ENCODE data around the gene TIMM50. TPM values are rescaled to one million over a fixed set of nuclear protein-coding genes. Genes with fewer than 3 reads are reported as not detected.

Gene TIMM50
- total and polyA plus RNA-seq, 2 of the 13 experiments (the other 11 are each of a cell fraction or from before 2014, with no cell fraction given), result 91.1 to 92.5 TPM

DNA sequence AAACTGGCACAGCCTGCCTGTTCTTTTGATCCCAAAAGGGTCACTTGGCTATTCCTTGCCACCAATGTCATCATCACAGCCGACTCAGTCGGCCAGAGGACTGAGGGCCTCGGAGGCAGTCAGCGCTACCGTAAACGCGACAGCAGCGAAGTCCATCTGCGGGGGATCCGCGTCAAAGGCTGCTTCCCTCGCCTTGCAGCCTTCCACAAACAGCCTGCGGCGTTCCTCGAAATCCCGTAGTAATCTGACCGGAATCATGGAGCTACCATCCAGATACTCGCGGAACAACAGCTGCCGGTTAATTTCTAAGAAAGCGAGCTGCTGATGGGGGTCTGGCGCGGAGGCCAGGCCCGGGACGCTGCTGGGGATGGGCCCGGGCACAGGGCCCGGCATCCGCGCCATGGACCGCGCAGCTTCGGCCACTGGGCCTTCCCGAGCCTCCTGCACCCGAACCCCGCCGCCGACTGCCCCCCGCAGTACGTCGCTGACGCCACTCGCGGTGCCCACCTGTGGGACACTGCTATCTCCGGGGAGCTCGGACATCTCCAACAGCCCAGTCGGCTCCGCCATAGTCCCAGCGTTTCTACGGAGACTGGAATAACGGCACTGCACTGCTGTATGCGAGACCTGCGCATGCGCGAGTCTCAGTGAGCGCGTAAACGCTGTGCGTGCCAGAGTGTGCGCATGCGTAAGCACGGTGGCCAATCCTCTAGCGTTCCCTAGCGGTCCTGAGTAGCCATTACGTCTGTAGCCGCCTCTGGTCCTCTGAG is 51.8 kb downstream of the TIMM50 start, which contains the start of gene EID2B (continued):
- TF ChIP-seq ATAD3A (CRISPR knock-in tag; IDR thresholded peaks at IDR 0.05) (no peak), ZNF605 (CRISPR knock-in tag; IDR thresholded peaks at IDR 0.05) (0 out of 2 replicates have a peak, but pooled peaks have one; percentile 19), SIN3A (IDR thresholded peaks at IDR 0.05; ENCODE audit: borderline replicate concordance, low read depth, low read length) (peak; percentile 62; the same call in 1 of the 2 replicates), KAT7 (CRISPR knock-in tag; IDR thresholded peaks at IDR 0.05; ENCODE audit: borderline replicate concordance) (peak; percentile 75; the same call in 1 of the 2 replicates), ZNF44 (CRISPR knock-in tag; IDR thresholded peaks at IDR 0.05) (0 out of 2 replicates have a peak, but pooled peaks have one; percentile 77), ZNF709 (CRISPR knock-in tag; IDR thresholded peaks at IDR 0.05) (no peak), KDM4B (CRISPR knock-in tag; IDR thresholded peaks at IDR 0.05) (no peak), MAFG (CRISPR knock-in tag; IDR thresholded peaks at IDR 0.05) (no peak), NPAS2 (CRISPR knock-in tag; IDR thresholded peaks at IDR 0.05; ENCODE audit: borderline replicate concordance) (no peak), IKZF1 (IDR thresholded peaks at IDR 0.05) (no peak), DMAP1 (CRISPR knock-in tag; IDR thresholded peaks at IDR 0.05) (0 out of 2 replicates have a peak, but pooled peaks have one; percentile 60)
- TF ChIP-seq, protein P1, sequence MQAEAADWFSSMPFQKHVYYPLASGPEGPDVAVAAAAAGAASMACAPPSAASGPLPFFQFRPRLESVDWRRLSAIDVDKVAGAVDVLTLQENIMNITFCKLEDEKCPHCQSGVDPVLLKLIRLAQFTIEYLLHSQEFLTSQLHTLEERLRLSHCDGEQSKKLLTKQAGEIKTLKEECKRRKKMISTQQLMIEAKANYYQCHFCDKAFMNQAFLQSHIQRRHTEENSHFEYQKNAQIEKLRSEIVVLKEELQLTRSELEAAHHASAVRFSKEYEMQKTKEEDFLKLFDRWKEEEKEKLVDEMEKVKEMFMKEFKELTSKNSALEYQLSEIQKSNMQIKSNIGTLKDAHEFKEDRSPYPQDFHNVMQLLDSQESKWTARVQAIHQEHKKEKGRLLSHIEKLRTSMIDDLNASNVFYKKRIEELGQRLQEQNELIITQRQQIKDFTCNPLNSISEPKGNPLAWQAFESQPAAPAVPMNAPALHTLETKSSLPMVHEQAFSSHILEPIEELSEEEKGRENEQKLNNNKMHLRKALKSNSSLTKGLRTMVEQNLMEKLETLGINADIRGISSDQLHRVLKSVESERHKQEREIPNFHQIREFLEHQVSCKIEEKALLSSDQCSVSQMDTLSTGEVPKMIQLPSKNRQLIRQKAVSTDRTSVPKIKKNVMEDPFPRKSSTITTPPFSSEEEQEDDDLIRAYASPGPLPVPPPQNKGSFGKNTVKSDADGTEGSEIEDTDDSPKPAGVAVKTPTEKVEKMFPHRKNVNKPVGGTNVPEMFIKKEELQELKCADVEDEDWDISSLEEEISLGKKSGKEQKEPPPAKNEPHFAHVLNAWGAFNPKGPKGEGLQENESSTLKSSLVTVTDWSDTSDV (CRISPR knock-in tag; IDR thresholded peaks at IDR 0.05), result peak; percentile 62; the same call in 1 of the 2 replicates
- TF ChIP-seq, protein P2, sequence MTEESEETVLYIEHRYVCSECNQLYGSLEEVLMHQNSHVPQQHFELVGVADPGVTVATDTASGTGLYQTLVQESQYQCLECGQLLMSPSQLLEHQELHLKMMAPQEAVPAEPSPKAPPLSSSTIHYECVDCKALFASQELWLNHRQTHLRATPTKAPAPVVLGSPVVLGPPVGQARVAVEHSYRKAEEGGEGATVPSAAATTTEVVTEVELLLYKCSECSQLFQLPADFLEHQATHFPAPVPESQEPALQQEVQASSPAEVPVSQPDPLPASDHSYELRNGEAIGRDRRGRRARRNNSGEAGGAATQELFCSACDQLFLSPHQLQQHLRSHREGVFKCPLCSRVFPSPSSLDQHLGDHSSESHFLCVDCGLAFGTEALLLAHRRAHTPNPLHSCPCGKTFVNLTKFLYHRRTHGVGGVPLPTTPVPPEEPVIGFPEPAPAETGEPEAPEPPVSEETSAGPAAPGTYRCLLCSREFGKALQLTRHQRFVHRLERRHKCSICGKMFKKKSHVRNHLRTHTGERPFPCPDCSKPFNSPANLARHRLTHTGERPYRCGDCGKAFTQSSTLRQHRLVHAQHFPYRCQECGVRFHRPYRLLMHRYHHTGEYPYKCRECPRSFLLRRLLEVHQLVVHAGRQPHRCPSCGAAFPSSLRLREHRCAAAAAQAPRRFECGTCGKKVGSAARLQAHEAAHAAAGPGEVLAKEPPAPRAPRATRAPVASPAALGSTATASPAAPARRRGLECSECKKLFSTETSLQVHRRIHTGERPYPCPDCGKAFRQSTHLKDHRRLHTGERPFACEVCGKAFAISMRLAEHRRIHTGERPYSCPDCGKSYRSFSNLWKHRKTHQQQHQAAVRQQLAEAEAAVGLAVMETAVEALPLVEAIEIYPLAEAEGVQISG (CRISPR knock-in tag; IDR thresholded peaks at IDR 0.05), result peak; percentile 55
- TF ChIP-seq, protein P3, sequence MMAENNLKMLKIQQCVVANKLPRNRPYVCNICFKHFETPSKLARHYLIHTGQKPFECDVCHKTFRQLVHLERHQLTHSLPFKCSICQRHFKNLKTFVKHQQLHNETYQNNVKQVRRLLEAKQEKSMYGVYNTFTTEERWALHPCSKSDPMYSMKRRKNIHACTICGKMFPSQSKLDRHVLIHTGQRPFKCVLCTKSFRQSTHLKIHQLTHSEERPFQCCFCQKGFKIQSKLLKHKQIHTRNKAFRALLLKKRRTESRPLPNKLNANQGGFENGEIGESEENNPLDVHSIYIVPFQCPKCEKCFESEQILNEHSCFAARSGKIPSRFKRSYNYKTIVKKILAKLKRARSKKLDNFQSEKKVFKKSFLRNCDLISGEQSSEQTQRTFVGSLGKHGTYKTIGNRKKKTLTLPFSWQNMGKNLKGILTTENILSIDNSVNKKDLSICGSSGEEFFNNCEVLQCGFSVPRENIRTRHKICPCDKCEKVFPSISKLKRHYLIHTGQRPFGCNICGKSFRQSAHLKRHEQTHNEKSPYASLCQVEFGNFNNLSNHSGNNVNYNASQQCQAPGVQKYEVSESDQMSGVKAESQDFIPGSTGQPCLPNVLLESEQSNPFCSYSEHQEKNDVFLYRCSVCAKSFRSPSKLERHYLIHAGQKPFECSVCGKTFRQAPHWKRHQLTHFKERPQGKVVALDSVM (CRISPR knock-in tag; IDR thresholded peaks at IDR 0.05), result peak; percentile 61; the same call in 1 of the 2 replicates
- TF ChIP-seq, protein P4, sequence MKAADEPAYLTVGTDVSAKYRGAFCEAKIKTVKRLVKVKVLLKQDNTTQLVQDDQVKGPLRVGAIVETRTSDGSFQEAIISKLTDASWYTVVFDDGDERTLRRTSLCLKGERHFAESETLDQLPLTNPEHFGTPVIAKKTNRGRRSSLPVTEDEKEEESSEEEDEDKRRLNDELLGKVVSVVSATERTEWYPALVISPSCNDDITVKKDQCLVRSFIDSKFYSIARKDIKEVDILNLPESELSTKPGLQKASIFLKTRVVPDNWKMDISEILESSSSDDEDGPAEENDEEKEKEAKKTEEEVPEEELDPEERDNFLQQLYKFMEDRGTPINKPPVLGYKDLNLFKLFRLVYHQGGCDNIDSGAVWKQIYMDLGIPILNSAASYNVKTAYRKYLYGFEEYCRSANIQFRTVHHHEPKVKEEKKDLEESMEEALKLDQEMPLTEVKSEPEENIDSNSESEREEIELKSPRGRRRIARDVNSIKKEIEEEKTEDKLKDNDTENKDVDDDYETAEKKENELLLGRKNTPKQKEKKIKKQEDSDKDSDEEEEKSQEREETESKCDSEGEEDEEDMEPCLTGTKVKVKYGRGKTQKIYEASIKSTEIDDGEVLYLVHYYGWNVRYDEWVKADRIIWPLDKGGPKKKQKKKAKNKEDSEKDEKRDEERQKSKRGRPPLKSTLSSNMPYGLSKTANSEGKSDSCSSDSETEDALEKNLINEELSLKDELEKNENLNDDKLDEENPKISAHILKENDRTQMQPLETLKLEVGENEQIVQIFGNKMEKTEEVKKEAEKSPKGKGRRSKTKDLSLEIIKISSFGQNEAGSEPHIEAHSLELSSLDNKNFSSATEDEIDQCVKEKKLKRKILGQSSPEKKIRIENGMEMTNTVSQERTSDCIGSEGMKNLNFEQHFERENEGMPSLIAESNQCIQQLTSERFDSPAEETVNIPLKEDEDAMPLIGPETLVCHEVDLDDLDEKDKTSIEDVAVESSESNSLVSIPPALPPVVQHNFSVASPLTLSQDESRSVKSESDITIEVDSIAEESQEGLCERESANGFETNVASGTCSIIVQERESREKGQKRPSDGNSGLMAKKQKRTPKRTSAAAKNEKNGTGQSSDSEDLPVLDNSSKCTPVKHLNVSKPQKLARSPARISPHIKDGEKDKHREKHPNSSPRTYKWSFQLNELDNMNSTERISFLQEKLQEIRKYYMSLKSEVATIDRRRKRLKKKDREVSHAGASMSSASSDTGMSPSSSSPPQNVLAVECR (CRISPR knock-in tag; IDR thresholded peaks at IDR 0.05; ENCODE audit: borderline replicate concordance), result peak; percentile 90

Measured in HepG2 (cell line).